ENCODE measurements around the gene TMEM259.

DNA sequence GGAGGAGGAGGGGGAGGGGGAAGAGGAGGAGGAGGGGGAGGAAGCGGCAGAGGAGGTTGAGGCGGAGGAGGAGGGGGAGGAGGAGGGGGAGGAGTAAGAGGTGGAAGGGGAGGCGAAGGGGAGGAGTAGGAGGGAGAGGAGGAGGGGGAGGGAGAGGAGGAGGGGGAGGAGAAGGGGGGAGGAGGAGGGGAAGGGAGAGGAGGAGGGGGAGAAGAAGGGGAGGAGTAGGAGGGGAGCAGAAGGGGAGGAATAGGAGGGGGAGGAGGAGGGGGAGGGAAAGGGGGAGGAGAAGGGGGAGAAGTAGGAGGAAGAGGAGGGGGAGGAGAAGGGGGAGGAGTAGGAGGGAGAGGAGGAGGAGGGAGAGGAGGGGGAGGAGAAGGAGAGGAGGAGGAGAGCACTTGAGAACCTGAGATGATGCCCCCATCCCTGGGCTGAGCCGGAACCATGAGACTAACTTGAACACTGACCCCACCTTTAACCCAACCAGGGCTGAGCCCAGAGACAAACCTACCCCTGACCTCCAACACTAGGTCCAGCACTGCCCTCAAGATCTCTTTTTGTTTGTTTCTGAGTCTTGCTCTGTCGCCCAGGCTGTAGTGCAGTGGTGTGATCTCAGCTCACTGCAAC is 31.5 kb upstream of the TMEM259 start:
- TF ChIP-seq CTCF (IDR thresholded peaks at IDR 0.05) = no peak
- TF ChIP-seq POLR2AphosphoS5 (IDR thresholded peaks at IDR 0.05) = no peak

All from gastroesophageal sphincter (tissue), 3 donors.